K562 (cell line): ENCODE measurements around the gene CDC45. TPM values are rescaled to one million over a fixed set of nuclear protein-coding genes. Genes with fewer than 3 reads are reported as not detected.

Source experiments
- AFF4 ChIP-seq: sonication (generic); formaldehyde crosslinking; IDR thresholded peaks from 2 replicates; pipeline ENCODE4 v1.8.0; 2023; ENCODE audit warnings: mild to moderate bottlenecking, missing genetic modification reagents
- BRD4 ChIP-seq: fragments of 200-600 bp; sonication (generic); IDR thresholded peaks from 2 replicates; pipeline ENCODE4 v1.6.1; 2017; ENCODE audit warnings: inconsistent platforms
- CCNT2 ChIP-seq: IDR thresholded peaks from 2 replicates; pipeline ENCODE4 v1.6.1; 2011; ENCODE audit warnings: borderline replicate concordance, low read depth, mild to moderate bottlenecking, moderate library complexity, mixed read lengths, low read length; ENCODE audit not compliant: insufficient read length; ENCODE audit errors: extremely low read depth
- CHD2 ChIP-seq: IDR thresholded peaks from 2 replicates; pipeline ENCODE4 v1.6.1; 2011; ENCODE audit warnings: low read depth, low read length
- ETS2 ChIP-seq: IDR thresholded peaks from 2 replicates; pipeline ENCODE4 v1.6.1; 2016; ENCODE audit warnings: borderline replicate concordance, missing genetic modification characterization, mild to moderate bottlenecking, moderate library complexity, missing compliant biosample characterization; ENCODE audit not compliant: poor library complexity, severe bottlenecking
- FOXJ3 ChIP-seq: sonication (generic); formaldehyde crosslinking; IDR thresholded peaks from 2 replicates; pipeline ENCODE4 v1.4.0; 2020; ENCODE audit warnings: mild to moderate bottlenecking, missing genetic modification reagents
- GTF2A2 ChIP-seq: IDR thresholded peaks from 2 replicates; pipeline ENCODE4 v1.6.1; 2016; ENCODE audit warnings: mild to moderate bottlenecking, missing genetic modification characterization, missing compliant biosample characterization
- GTF2F1 ChIP-seq: IDR thresholded peaks from 2 replicates; pipeline ENCODE4 v1.6.1; 2011; ENCODE audit warnings: low read depth, low read length, improper control_type of control experiment
- HDAC8 ChIP-seq: fragments of 450-650 bp; IDR thresholded peaks from 2 replicates; pipeline ENCODE4 v1.6.1; 2016; ENCODE audit warnings: mild to moderate bottlenecking, missing genetic modification characterization, moderate library complexity, missing compliant biosample characterization
- KAT8 ChIP-seq: fragments of 450-650 bp; IDR thresholded peaks from 2 replicates; pipeline ENCODE4 v1.6.1; 2016; ENCODE audit warnings: low read depth, mild to moderate bottlenecking
- MIER1 ChIP-seq: fragments of 450-650 bp; IDR thresholded peaks from 2 replicates; pipeline ENCODE4 v1.6.1; 2016; ENCODE audit warnings: antibody characterized with exemption, mild to moderate bottlenecking, low read depth
- NFYB ChIP-seq: IDR thresholded peaks from 2 replicates; pipeline ENCODE4 v1.6.1; 2011; ENCODE audit warnings: mild to moderate bottlenecking, moderate library complexity; ENCODE audit not compliant: insufficient read length; ENCODE audit errors: extremely low read depth
- POLR2AphosphoS2 ChIP-seq: IDR thresholded peaks from 2 replicates; pipeline ENCODE4 v1.6.1; 2012; ENCODE audit warnings: low read length, improper control_type of control experiment
- POLR2G ChIP-seq: fragments of 200-400 bp; formaldehyde crosslinking; IDR thresholded peaks from 2 replicates; pipeline ENCODE4 v1.6.1; 2017; ENCODE audit warnings: low read depth, mild to moderate bottlenecking, antibody characterized with exemption, low read length, moderate library complexity
- PTBP1 ChIP-seq: fragments of 200-400 bp; formaldehyde crosslinking; IDR thresholded peaks from 2 replicates; pipeline ENCODE4 v1.6.1; 2017; ENCODE audit warnings: low read depth, low read length
- RBM25 ChIP-seq: fragments of 200-400 bp; formaldehyde crosslinking; IDR thresholded peaks from 2 replicates; pipeline ENCODE4 v1.6.1; 2018; ENCODE audit warnings: low read length, low read depth, moderate library complexity; ENCODE audit not compliant: severe bottlenecking
- RNF2 ChIP-seq: sonication (generic); IDR thresholded peaks from 2 replicates; pipeline ENCODE4 v1.6.1; 2016
- SRSF7 ChIP-seq: fragments of 200-400 bp; formaldehyde crosslinking; optimal IDR thresholded peaks from 2 replicates; pipeline ENCODE3; 2017; ENCODE audit warnings: mild to moderate bottlenecking, low read depth, low read length
- TBL1XR1 ChIP-seq, 2 experiments: IDR thresholded peaks; 2 replicates each; pipeline ENCODE4 v1.6.1; 2012; ENCODE audit warnings: improper control_type of control experiment in 2 of 2, low read length in 2 of 2, mild to moderate bottlenecking in 1 of 2
- TFE3 ChIP-seq: fragments of 450-650 bp; formaldehyde crosslinking; IDR thresholded peaks from 2 replicates; pipeline ENCODE4 v1.4.0; 2020; ENCODE audit warnings: mild to moderate bottlenecking, mixed read lengths
- ZC3H4 ChIP-seq: sonication (generic); formaldehyde crosslinking; IDR thresholded peaks from 2 replicates; pipeline ENCODE4 v1.9.0; 2021; ENCODE audit warnings: missing genetic modification reagents, borderline replicate concordance
- ZC3H8 ChIP-seq: fragments of 450-650 bp; IDR thresholded peaks from 2 replicates; pipeline ENCODE4 v1.6.1; 2017
- ZNF12 ChIP-seq: sonication (generic); formaldehyde crosslinking; IDR thresholded peaks from 2 replicates; pipeline ENCODE4 v1.4.0; 2020; ENCODE audit warnings: mild to moderate bottlenecking, missing genetic modification reagents
- ZNF175 ChIP-seq: fragments of 200-800 bp; sonication (Bioruptor generic); IDR thresholded peaks from 2 replicates; pipeline ENCODE4 v1.6.1; 2016; ENCODE audit warnings: low read depth, mild to moderate bottlenecking, missing genetic modification characterization, missing compliant biosample characterization
- ZNF263 ChIP-seq: sonication (generic); formaldehyde crosslinking; IDR thresholded peaks from 2 replicates; pipeline ENCODE4 v1.8.0; 2022; ENCODE audit warnings: mild to moderate bottlenecking, missing genetic modification reagents, borderline replicate concordance
- ZNF696 ChIP-seq: fragments of 250-450 bp; sonication (Bioruptor Pico); conservative IDR thresholded peaks from 2 replicates; pipeline ENCODE4 v1.4.0; 2020; ENCODE audit warnings: mild to moderate bottlenecking, moderate library complexity
- ZNF830 ChIP-seq: fragments of 250-450 bp; sonication (Bioruptor Pico); IDR thresholded peaks from 2 replicates; pipeline ENCODE4 v1.5.0; 2021; ENCODE audit warnings: mild to moderate bottlenecking
- polyA plus RNA-seq, 8 experiments: library from polyadenylated mRNA; depleted of rRNA in 4 of 8; stranded (reverse) in 5 of 8; unstranded in 3 of 8; fragments of >200 nt; fragmentation: Nextera tagmentation in 2 of 8; fragmentation: Illumina TruSeq in 1 of 8; extraction: Ambion mirVana in 2 of 8; extraction: Trizol in 1 of 8; gene quantifications; 2 replicates each; pipeline versions ENCODE4 v1.2.1 to v1.2.3, GENCODE V29; 2011 to 2014; ENCODE audit warnings: inconsistent platforms in 1 of 8, missing spikeins in 1 of 8
- total RNA-seq, 7 experiments: library from RNA; depleted of rRNA in 6 of 7; stranded (reverse); fragments of >200 nt in 6 of 7; fragmentation: Illumina TruSeq in 2 of 7; extraction: Trizol in 2 of 7; gene quantifications; 2 replicates each; pipeline versions ENCODE4 v1.2.1 to v1.2.3, GENCODE V29; 2011 to 2021; ENCODE audit warnings: low replicate concordance in 1 of 7

CDC45 gene
- total and polyA plus RNA-seq, 9 of the 15 experiments (the other 6 are each of a cell fraction or from before 2014, with no cell fraction given): 251 to 580 (median 410) TPM

GRCh38 chr22:19431649-19432132, 48.0 kb upstream of the CDC45 start, which contains the start of gene HIRA (continued):
- TF ChIP-seq RBM25 (peak; percentile 98), MIER1 (no peak), FOXJ3 (CRISPR knock-in tag) (no peak), POLR2G (peak; percentile 70; the same call in 1 of the 2 replicates), CCNT2 (no peak), BRD4 (no peak), PTBP1 (0 out of 2 replicates have a peak, but pooled peaks have one; percentile 50), ZC3H4 (CRISPR knock-in tag) (no peak), TBL1XR1 (IDR thresholded peaks at IDR 0.05; ENCODE audit: low read length in 2 of 2) (peak; percentile 87 to 95), ZNF175 (CRISPR knock-in tag) (no peak), POLR2AphosphoS2 (no peak), ZC3H8 (no peak), ZNF696 (CRISPR knock-in tag) (0 out of 2 replicates have a peak, but pooled peaks have one; percentile 26), ZNF830 (no peak), ZNF263 (CRISPR knock-in tag) (no peak), HDAC8 (tag) (peak; percentile 82), KAT8 (no peak), GTF2A2 (tag) (peak; percentile 89), AFF4 (CRISPR knock-in tag) (no peak), RNF2 (no peak), SRSF7 (no peak), GTF2F1 (0 out of 2 replicates have a peak, but pooled peaks have one; percentile 75), ZNF12 (CRISPR knock-in tag) (no peak), ETS2 (peak; percentile 80), NFYB (no peak), TFE3 (CRISPR knock-in tag) (no peak), CHD2 (peak; percentile 63)
